ENCODE measurements around the gene TEX38. TPM values are rescaled to one million over a fixed set of nuclear protein-coding genes. Genes with fewer than 3 reads are reported as not detected.
A peak's percentile ranks its signal among the peaks of the same experiment; 100 is the strongest.
"Not testable (repeated sequence)": the region's sequence is repeated elsewhere in the genome, so short reads cannot be mapped to it uniquely, and the experiment has no call there.

TEX38 gene
- total RNA-seq, 1 donor from 2014 or later, result not detected

- Mint-ChIP-seq H3K9me3 (no peaks in the 10 kb centered on the region), H3K27ac (no peak overlapping the region), H3K27me3 (no peaks in the 10 kb centered on the region), H3K4me1 (ENCODE audit: unreplicated experiment) (no peaks in the 10 kb centered on the region), H3K4me3 (no peak overlapping the region), H3K36me3 (peaks cover 47% of the 10 kb centered on the region)
- no peak for DNase-seq (ENCODE audit: extremely low spot score, unreplicated experiment)
- no peak for TF ChIP-seq CTCF (conservative IDR thresholded peaks at IDR 0.05)
These were observed 21.2 kb upstream of the TEX38 start for GRCh38 chr1:46650491-46650890.

GRCh38 chr1:46651152-46651551 is 20.5 kb upstream of the TEX38 start:
- H3K36me3 Mint-ChIP-seq, result peaks cover 53% of the 10 kb centered on the region
- DNase-seq (ENCODE audit: extremely low spot score, unreplicated experiment); H3K27me3 Mint-ChIP-seq; H3K27ac Mint-ChIP-seq; H3K4me1 Mint-ChIP-seq (ENCODE audit: unreplicated experiment); H3K4me3 Mint-ChIP-seq; H3K9me3 Mint-ChIP-seq: not testable (repeated sequence)

- Mint-ChIP-seq H3K4me1 (ENCODE audit: unreplicated experiment) (no peaks in the 10 kb centered on the region), H3K4me3 (peak overlapping the region; percentile 78), H3K36me3 (peaks cover 43% of the 10 kb centered on the region), H3K27ac (peak overlapping the region; percentile 96), H3K9me3 (no peaks in the 10 kb centered on the region), H3K27me3 (no peaks in the 10 kb centered on the region)
- DNase-seq (ENCODE audit: extremely low spot score, unreplicated experiment), result no peak
- no peak for TF ChIP-seq CTCF (conservative IDR thresholded peaks at IDR 0.05)
These were observed 19.1 kb upstream of the TEX38 start for GRCh38 chr1:46652321-46653100.

- Mint-ChIP-seq H3K27me3 (no peaks in the 10 kb centered on the region), H3K27ac (peak overlapping the region; percentile 96), H3K36me3 (peaks cover 46% of the 10 kb centered on the region), H3K4me1 (ENCODE audit: unreplicated experiment) (no peaks in the 10 kb centered on the region), H3K9me3 (no peaks in the 10 kb centered on the region), H3K4me3 (no peak overlapping the region)
- TF ChIP-seq CTCF (conservative IDR thresholded peaks at IDR 0.05), result no peak
- DNase-seq (ENCODE audit: extremely low spot score, unreplicated experiment), result no peak
These were observed 18.2 kb upstream of the TEX38 start for GRCh38 chr1:46653405-46653958.

GRCh38 chr1:46654012-46654411 is 17.6 kb upstream of the TEX38 start:
- H3K4me3 Mint-ChIP-seq, result peak overlapping the region; percentile 25
- TF ChIP-seq CTCF (conservative IDR thresholded peaks at IDR 0.05), result no peak
- H3K27ac Mint-ChIP-seq, result peak overlapping the region; percentile 96
- H3K27me3 Mint-ChIP-seq, result no peaks in the 10 kb centered on the region
- no peak for DNase-seq (ENCODE audit: extremely low spot score, unreplicated experiment)
- no peaks in the 10 kb centered on the region for H3K9me3 Mint-ChIP-seq
- no peaks in the 10 kb centered on the region for H3K4me1 Mint-ChIP-seq (ENCODE audit: unreplicated experiment)
- H3K36me3 Mint-ChIP-seq, result peaks cover 46% of the 10 kb centered on the region

- not testable (repeated sequence) for H3K4me3 Mint-ChIP-seq; H3K27ac Mint-ChIP-seq; H3K9me3 Mint-ChIP-seq; H3K4me1 Mint-ChIP-seq (ENCODE audit: unreplicated experiment); DNase-seq (ENCODE audit: extremely low spot score, unreplicated experiment); H3K27me3 Mint-ChIP-seq
- peaks cover 40% of the 10 kb centered on the region for H3K36me3 Mint-ChIP-seq
These were observed 17.0 kb upstream of the TEX38 start for GRCh38 chr1:46654698-46655097.
